ENCODE results near the gene ADARB1. TPM values are rescaled to one million over a fixed set of nuclear protein-coding genes. Genes with fewer than 3 reads are reported as not detected.
A peak's percentile ranks its signal among the peaks of the same experiment; 100 is the strongest.
"Not testable (repeated sequence)": the region's sequence is repeated elsewhere in the genome, so short reads cannot be mapped to it uniquely, and the experiment has no call there.

Gene ADARB1
- total RNA-seq: 10 to 100 TPM; 30.4 to 53.4 TPM
- polyA plus RNA-seq (ENCODE audit: insufficient read length in 6 of 6): 10 to 100 TPM; 23.8 to 46.7 (median 29.8) TPM
- long read RNA-seq, donor 1, partial matches to known transcripts: 5 of 6 reads
- long read RNA-seq, donor 1, other reads (novel, unspliced or antisense): 0 of 6 reads
- long read RNA-seq, donor 2, partial matches to known transcripts: 12 of 12 reads
- long read RNA-seq, donor 2, other reads (novel, unspliced or antisense): 0 of 12 reads
- long read RNA-seq, donor 3, partial matches to known transcripts: 0 of 1 reads
- long read RNA-seq, donor 3, other reads (novel, unspliced or antisense): 0 of 1 reads
- long read RNA-seq, donor 4, partial matches to known transcripts: 3 of 4 reads
- long read RNA-seq, donor 4, other reads (novel, unspliced or antisense): 1 of 4 reads
- long read RNA-seq, donor 5, partial matches to known transcripts: 5 of 5 reads
- long read RNA-seq, donor 5, other reads (novel, unspliced or antisense): 0 of 5 reads
- long read RNA-seq, donor 6, full-length matches to known transcripts: 1 of 1 reads
- long read RNA-seq, donor 6, partial matches to known transcripts: 0 of 1 reads
- long read RNA-seq, donor 6, other reads (novel, unspliced or antisense): 0 of 1 reads
- long read RNA-seq, donor 7: 0 reads
- long read RNA-seq, donor 8: 0 reads
- long read RNA-seq, donor 9: 0 reads
- long read RNA-seq, donor 10, partial matches to known transcripts: 2 of 7 reads
- long read RNA-seq, donor 10, other reads (novel, unspliced or antisense): 5 of 7 reads
- long read RNA-seq, donor 11, partial matches to known transcripts: 17 of 17 reads
- long read RNA-seq, donor 11, other reads (novel, unspliced or antisense): 0 of 17 reads
- long read RNA-seq, donor 12: 0 reads

GRCh38 chr21:45074048-45074817 lies at the start of gene ADARB1:
Gene ADARB1 (plus strand): TSS chr21:45074580. CDS start chr21:45171657, 97,077 bp downstream.
- no peak for TF ChIP-seq CTCF (IDR thresholded peaks at IDR 0.05)
- Histone ChIP-seq H3K4me3 (peak within 1 kb of the TSS; percentile 75 to 83), H3K27me3 (peaks cover 0 to 19% of the 10 kb centered on the region in 2 donors), H3K9me3 (no peaks in the 10 kb centered on the region), H3K36me3 (no peaks in the 10 kb centered on the region), H3K4me1 (peaks cover 14 to 42% of the 10 kb centered on the region in 2 donors), H3K27ac (peak within 1 kb of the TSS; percentile 78 to 86)
- intact Hi-C loops (cut with DNase I): no loop called here
- ATAC-seq (peak; percentile 82), DNase-seq (peak; percentile 57 to 89 (median 64))

- no peak overlapping the region for H3K4me3 ChIP-seq
- intact Hi-C loops (cut with DNase I): no loop called here
- peaks cover 10 to 12% of the 10 kb centered on the region in 2 donors for H3K4me1 ChIP-seq
- peaks cover 0 to 9% of the 10 kb centered on the region in 2 donors for H3K9me3 ChIP-seq
- no peaks in the 10 kb centered on the region for H3K36me3 ChIP-seq
- no peak for ATAC-seq
- H3K27me3 ChIP-seq: peaks cover 0 to 8% of the 10 kb centered on the region in 2 donors
- peak in 1 of 4 donors; percentile 51 for DNase-seq
- H3K27ac ChIP-seq: no peak overlapping the region
- TF ChIP-seq CTCF (IDR thresholded peaks at IDR 0.05): no peak
These were observed 48.2 kb upstream of the ADARB1 start for GRCh38 chr21:45026066-45026745.

GRCh38 chr21:45026826-45027225 lies 47.6 kb upstream of the ADARB1 start:
- peaks cover 0 to 9% of the 10 kb centered on the region in 2 donors for H3K9me3 ChIP-seq
- peaks cover 10 to 17% of the 10 kb centered on the region in 2 donors for H3K4me1 ChIP-seq
- no peak overlapping the region for H3K27ac ChIP-seq
- no peak overlapping the region for H3K4me3 ChIP-seq
- no peaks in the 10 kb centered on the region for H3K36me3 ChIP-seq
- peak in 1 of 4 donors; percentile 50 for DNase-seq
- H3K27me3 ChIP-seq: peaks cover 0 to 14% of the 10 kb centered on the region in 2 donors
- intact Hi-C loops (cut with DNase I): no loop called here
- TF ChIP-seq CTCF (IDR thresholded peaks at IDR 0.05): no peak
- no peak for ATAC-seq

- peaks cover 0 to 21% of the 10 kb centered on the region in 2 donors for H3K27me3 ChIP-seq
- TF ChIP-seq CTCF (IDR thresholded peaks at IDR 0.05): no peak
- H3K36me3 ChIP-seq: no peaks in the 10 kb centered on the region
- no peak overlapping the region for H3K27ac ChIP-seq
- peak in 2 of 4 donors; percentile 22 to 43 for DNase-seq
- no peak overlapping the region for H3K4me3 ChIP-seq
- ATAC-seq: no peak
- peaks cover 0 to 9% of the 10 kb centered on the region in 2 donors for H3K9me3 ChIP-seq
- peaks cover 10 to 23% of the 10 kb centered on the region in 2 donors for H3K4me1 ChIP-seq
- intact Hi-C loops (cut with DNase I): no loop called here
These were observed 46.9 kb upstream of the ADARB1 start for GRCh38 chr21:45027241-45028196.

- DNase-seq; intact Hi-C loops (cut with DNase I); H3K9me3 ChIP-seq; H3K27ac ChIP-seq; H3K4me3 ChIP-seq; ATAC-seq; H3K36me3 ChIP-seq: not testable (repeated sequence)
- peaks cover 10 to 35% of the 10 kb centered on the region in 2 donors for H3K4me1 ChIP-seq
- peaks cover 0 to 28% of the 10 kb centered on the region in 2 donors for H3K27me3 ChIP-seq
These were observed 45.7 kb upstream of the ADARB1 start for GRCh38 chr21:45028645-45029044.

All from left lung (tissue), 14 donors.